HG02588 (cell line): ENCODE results near the gene PDIA6.
"Not testable (repeated sequence)": the region's sequence is repeated elsewhere in the genome, so short reads cannot be mapped to it uniquely, and the experiment has no call there.

ENCODE experiments used
- ATAC-seq: cut with Tn5 transposase; IDR thresholded peaks from one replicate; pipeline ENCODE4 v1.9.1; 2021; ENCODE audit warnings: mild to moderate bottlenecking, moderate library complexity; ENCODE audit not compliant: unreplicated experiment

The PDIA6 gene

DNA sequence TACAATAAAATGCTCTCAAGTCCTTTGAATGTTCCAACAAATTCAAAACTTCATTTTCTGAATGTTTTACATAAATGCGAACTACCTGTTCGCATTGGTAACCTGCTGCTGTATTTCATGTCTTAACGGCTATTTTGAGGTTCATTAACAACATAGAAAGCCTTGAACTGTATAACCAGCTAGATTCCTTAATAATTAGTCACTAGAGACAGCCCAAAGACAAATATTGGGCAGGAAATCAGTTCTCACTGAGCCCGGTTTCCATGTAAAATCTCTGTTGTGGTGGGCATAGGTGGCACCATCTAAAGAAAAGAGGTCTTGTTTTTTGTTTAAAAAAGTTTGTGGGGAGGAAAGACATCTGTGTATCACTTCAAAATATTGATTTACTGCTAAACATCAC lies 29.2 kb downstream of the PDIA6 start:
- ATAC-seq, result no peak

- ATAC-seq, result no peak
Measured at GRCh38 chr2:10781746-10782145, 30.8 kb downstream of the PDIA6 start.

GRCh38 chr2:10780821-10781220 lies 31.8 kb downstream of the PDIA6 start:
- ATAC-seq, result not testable (repeated sequence)

DNA sequence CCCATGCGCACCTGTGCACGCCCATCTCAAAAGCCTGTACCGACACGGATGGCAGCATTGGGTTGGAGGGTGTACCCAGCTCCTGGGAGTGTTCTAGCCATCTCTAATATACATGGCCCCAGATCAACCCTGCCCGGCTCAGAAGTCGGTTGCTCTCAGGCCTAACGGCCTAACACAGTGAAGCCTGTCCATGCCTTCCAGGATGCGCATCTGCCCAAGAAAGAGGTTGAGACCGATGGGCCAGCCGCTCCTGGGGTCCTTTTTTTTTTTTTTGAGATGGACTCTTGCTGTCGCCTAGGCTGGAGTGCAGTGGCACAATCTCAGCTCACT lies 32.1 kb downstream of the PDIA6 start:
- ATAC-seq, result no peak

DNA sequence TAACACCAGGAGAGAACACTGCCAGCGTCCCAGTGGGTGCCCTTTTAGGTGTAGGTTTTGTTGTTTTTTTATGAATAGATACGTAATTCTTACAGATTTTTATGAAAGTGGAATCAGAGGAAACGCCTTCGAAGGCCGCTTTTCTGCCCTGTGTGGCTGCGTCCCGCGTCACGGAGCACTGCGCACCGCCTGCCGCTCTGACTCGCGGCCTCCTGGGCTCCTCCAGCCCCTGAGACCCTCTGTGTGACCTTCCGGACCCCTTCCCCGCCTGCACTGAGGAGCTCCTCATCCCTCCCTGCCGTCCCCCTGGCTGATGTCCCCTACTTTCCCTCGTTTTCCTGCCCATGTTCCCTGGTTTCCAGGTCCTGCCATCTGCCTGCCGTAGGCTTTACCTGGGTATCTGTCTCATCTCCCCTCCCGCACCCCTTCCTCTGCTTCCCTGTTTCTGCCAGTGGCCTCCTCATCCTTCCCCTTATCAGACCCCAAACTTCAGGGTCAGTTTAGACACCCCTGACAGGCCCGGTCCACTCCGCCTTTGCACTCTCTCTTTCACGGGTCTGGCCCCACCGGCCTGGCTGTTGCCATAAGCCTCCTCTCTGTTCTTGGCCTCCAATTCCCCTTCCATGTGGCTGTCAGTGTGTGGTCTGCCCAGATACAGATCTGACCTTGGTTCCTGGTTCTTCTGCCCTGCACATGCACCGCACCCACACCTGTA lies 32.7 kb downstream of the PDIA6 start:
- no peak for ATAC-seq

DNA sequence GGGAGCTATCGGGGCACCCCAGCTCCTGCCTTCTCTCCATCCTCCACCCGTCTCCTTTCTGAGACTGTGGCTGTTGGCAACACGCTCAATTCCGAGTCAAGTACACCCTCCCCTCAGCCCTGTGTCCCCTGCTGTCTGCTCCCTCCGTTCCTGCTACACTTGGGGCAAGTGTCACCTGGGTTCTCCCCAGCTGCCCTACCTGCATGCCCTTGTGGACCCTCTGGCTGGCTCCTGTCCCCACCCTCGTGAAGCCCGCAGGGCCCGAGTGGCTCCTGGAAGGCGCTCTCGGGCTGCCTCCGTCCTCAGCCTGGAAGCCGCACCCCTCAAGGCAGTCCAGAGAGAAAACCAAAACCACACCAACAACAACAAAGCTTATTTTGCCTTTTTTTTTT lies 33.9 kb downstream of the PDIA6 start:
- no peak for ATAC-seq

GRCh38 chr2:10777842-10778723 lies 34.5 kb downstream of the PDIA6 start:
- no peak for ATAC-seq

GRCh38 chr2:10777111-10777841 lies 35.3 kb downstream of the PDIA6 start:
- no peak for ATAC-seq

GRCh38 chr2:10776231-10776977 lies 36.2 kb downstream of the PDIA6 start:
- no peak for ATAC-seq

DNA sequence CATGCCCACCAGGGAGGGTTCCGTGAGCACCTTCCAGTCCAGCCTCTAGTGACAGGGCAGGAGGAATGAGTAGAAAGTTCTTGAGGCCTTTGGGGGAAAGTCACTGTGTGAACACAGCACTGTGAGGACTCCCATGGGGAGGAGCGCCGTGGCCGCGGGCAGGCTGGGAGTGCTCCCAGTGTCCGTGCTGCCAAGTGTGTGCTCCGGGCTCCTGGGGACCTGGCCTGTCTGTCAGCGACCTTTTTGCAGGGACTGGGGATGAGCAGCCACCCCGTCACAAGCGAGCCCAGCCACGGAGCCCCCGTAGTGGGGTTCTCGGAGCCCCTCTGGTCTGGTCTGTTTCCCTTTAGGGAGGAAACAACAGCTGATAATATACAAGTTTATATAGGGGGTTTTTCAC lies 36.8 kb downstream of the PDIA6 start:
- no peak for ATAC-seq

DNA sequence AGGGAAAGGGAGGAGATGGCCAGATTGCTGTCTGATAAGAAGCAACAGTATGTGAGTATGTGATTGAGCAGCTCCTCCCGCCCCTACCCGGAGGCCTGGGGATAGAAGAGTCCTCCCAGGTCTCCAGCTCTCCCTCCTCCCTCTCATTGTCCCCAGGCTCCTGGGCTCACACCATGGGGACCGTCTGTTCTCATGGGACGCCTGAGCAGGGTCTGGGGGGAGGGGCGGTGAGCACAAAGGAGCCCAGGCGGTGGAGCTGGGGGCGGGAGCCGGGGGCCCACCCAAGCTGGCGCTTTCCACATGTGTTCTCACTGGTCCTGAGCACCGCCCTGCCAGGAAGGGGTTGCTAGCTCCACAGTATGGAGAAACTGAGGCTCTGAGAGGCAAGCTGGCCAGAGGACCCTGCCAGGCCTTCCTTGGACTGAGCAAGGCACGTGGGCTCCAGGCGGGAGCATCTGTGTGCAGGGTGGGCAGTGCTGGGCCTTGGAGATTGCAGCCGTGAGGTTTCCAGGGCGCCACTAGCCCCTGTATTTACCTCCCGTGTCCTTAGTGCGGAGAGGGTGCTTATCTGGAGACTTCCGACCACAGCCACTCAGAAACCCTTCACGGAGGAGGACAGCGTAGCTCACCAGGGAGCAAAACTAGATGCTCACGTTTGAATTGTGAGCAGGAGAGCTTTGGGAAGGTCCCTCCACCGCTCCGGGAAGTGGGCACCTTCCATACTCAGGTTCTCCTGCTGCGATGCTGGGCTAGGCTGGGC lies 37.4 kb downstream of the PDIA6 start:
- ATAC-seq, result no peak

DNA sequence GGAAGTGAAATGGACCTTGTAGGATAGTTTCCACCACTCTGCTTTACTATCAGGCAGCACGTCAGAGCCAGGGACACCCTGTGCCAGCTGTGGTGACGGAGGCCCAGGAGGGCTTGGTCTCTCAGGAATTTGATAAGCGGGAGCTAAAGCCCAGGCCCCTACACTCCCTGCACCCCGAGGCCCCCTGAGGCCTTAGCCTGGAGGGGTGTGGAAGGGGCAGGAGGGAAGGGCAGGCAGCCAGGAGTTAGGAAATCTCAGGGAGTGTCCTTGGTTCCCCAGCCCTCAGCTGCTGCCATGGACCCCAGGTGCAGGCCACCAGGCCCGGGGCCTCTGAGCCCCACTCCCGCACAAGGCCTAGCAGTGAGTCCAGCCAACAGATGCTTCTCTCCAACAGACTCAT lies 38.2 kb downstream of the PDIA6 start:
- ATAC-seq, result no peak

GRCh38 chr2:10773821-10774341 lies 38.7 kb downstream of the PDIA6 start:
- ATAC-seq, result no peak

DNA sequence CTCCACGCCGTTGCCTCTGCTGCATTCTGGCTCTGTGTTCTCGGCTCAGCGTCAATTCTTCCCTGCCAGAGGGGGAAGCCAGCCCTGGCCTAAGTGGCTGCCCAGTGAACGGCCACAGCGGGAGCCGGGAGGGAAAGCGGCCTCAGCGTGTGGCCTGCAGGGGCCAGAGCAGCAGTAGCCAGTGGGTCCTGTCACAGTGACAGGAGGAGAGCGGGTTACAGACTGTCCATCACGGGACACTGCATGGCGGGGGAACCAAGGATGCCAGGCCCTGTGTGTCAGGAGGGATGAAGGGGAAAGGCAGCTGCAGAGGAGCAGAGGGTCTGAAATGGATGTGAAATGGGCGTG lies 39.7 kb downstream of the PDIA6 start:
- no peak for ATAC-seq

- no peak for ATAC-seq
Measured at GRCh38 chr2:10772201-10772867, 40.3 kb downstream of the PDIA6 start.

GRCh38 chr2:10771786-10772185 lies 40.8 kb downstream of the PDIA6 start:
- no peak for ATAC-seq

DNA sequence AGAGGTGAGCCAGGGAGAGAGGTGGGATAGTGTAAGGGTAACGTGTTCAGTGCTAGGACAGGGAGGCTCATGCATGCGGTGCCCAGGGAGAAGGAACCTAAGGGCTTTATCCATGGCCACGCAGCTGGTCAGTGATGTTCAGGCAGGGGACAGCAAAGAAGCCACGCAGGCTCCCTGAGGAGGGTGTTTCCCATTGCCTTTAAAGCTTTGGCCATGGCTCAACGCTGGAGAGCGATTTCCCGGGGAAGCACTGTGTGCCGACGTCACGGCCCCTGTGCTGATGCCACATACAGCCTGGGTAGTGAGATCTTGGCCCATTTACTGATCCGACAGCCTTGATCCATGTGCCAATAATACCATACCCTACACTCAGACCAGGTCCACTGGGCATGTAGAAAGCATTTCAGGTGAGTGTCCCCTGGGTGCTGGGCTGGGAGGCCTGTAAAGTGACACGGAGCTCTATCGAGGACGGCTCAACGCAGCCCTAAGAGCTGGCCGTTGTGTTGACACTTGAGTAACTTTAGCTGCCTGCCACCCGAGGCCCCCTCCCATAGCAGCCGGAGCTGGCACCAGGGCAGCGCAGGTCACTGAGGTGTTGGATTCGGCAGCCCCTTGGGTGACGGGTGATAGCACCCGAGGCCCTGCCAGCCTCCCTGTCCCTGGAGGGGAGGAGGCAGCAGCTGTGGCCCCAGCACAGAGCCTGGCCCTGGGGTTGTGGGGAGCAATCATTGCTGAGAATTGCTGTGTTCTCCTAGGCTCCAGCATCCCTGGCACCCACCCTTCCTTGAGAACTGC lies 41.4 kb downstream of the PDIA6 start:
- ATAC-seq, result no peak

DNA sequence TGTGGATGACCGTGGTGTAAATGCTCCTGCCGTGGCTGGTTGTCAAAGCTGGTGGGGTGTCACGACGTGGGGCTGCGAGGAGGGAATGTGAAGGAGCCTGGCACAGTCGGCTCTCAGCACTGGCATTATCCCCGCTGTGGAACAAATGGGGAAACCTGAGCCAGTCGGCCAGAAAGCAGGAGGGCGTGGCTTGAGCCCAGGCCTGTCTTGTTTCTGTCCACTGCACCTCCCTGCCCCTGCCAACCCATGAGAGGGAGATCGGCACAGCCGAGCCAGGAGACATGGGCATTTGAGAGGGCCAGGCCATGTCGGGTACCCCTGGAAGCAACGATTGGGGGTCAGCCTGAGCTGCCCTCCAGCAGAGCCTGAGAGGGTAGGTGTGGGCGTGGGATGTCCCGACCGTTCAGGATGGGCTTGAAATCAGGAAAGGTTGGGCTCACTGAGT lies 44.5 kb downstream of the PDIA6 start:
- ATAC-seq, result no peak

DNA sequence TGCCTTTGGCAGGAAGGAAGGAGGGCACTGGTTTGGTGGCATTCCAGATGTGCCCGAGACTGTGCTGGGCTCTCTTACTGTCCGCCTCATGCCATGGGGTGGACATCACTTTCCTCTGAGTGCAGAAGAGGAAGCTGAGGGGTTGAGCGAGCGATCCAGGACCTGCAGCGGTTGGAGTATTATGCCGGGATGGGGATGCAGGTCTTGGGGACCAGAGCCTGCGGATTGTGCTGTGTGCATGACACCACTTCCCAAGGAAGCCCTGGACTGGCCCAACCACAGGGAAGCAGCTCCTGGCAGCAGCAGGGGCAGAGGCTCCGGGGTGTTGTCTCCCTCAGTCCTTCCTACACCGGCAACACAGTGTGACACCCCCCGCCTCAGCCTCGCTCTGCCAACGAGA lies 46.7 kb downstream of the PDIA6 start:
- ATAC-seq, result no peak
